SU-DHL-6 (cell line): ENCODE measurements around the gene HECW1.

Source experiments
- H2AFZ ChIP-seq: fragments of 200-600 bp; sonication (generic); 2 replicates; pipeline ENCODE4 v1.6.1; 2014; ENCODE audit warnings: low read depth, mild to moderate bottlenecking, moderate library complexity, mixed read lengths, antibody characterized with exemption, low read length; ENCODE audit not compliant: severe bottlenecking
- H3F3A ChIP-seq: fragments of 200-600 bp; shearing (Covaris generic); 2 replicates; pipeline ENCODE4 v1.6.0; 2016; ENCODE audit warnings: antibody characterized with exemption, mild to moderate bottlenecking; ENCODE audit not compliant: insufficient read depth
- H3K27ac ChIP-seq: fragments of 200-600 bp; sonication (generic); 2 replicates; pipeline ENCODE4 v1.5.1; 2016; ENCODE audit warnings: low read depth, mild to moderate bottlenecking, low read length, moderate library complexity, mixed read lengths
- H3K27me3 ChIP-seq: fragments of 200-600 bp; sonication (generic), shearing (Covaris generic); 2 replicates; pipeline ENCODE4 v1.6.0; 2014; ENCODE audit warnings: mild to moderate bottlenecking, low read length
- H3K36me3 ChIP-seq: fragments of 200-600 bp; sonication (generic); 2 replicates; pipeline ENCODE4 v1.6.1; 2014; ENCODE audit warnings: mild to moderate bottlenecking, low read length, mixed read lengths
- H3K4me2 ChIP-seq: fragments of 300-600, 200-600 bp; shearing (Covaris generic), sonication (generic); 2 replicates; pipeline ENCODE4 v1.6.0; 2014; ENCODE audit warnings: low read length, low read depth, mild to moderate bottlenecking; ENCODE audit not compliant: poor library complexity, severe bottlenecking
- H3K4me3 ChIP-seq: fragments of 200-600 bp; sonication (generic); 2 replicates; pipeline ENCODE4 v1.5.1; 2014; ENCODE audit warnings: antibody characterized with exemption, low read length, mild to moderate bottlenecking, mixed read lengths; ENCODE audit not compliant: insufficient read depth, poor library complexity, severe bottlenecking
- H3K79me2 ChIP-seq: fragments of 200-600 bp; sonication (generic); 2 replicates; pipeline ENCODE4 v1.6.1; 2014; ENCODE audit warnings: mild to moderate bottlenecking, low read length, moderate library complexity; ENCODE audit not compliant: insufficient read depth
- H3K9ac ChIP-seq: fragments of 200-600 bp; sonication (generic); 2 replicates; pipeline ENCODE4 v1.7.0; 2014; ENCODE audit warnings: mild to moderate bottlenecking, low read length
- H3K9me2 ChIP-seq: fragments of 200-600 bp; sonication (generic); replicated peaks from 2 replicates; pipeline ENCODE4 v1.6.1; 2014; ENCODE audit warnings: low read length; ENCODE audit not compliant: insufficient read depth
- H3K9me3 ChIP-seq: fragments of 200-600 bp; sonication (generic); 2 replicates; pipeline ENCODE4 v1.6.1; 2014; ENCODE audit warnings: low read length, mixed read lengths; ENCODE audit not compliant: insufficient read depth
- H4K20me1 ChIP-seq: fragments of 200-600 bp; sonication (generic); 2 replicates; pipeline ENCODE4 v1.6.1; 2014; ENCODE audit warnings: low read depth, mild to moderate bottlenecking, antibody characterized with exemption, low read length, moderate library complexity, mixed read lengths
- EZH2phosphoT487 ChIP-seq: fragments of 200-600 bp; sonication (generic), shearing (Covaris generic); conservative IDR thresholded peaks from 2 replicates; pipeline ENCODE4 v1.6.1; 2018; ENCODE audit warnings: mild to moderate bottlenecking, antibody characterized with exemption, low read length, moderate library complexity, mixed read lengths
- TF ChIP-seq, protein P1 (sequence below): fragments of 200-600 bp; sonication (generic); IDR thresholded peaks from one replicate; pipeline ENCODE4 v1.5.1; 2017; ENCODE audit warnings: antibody characterized with exemption, mild to moderate bottlenecking, low read length, moderate library complexity; ENCODE audit not compliant: insufficient read depth, poor library complexity, severe bottlenecking

HECW1 gene

DNA sequence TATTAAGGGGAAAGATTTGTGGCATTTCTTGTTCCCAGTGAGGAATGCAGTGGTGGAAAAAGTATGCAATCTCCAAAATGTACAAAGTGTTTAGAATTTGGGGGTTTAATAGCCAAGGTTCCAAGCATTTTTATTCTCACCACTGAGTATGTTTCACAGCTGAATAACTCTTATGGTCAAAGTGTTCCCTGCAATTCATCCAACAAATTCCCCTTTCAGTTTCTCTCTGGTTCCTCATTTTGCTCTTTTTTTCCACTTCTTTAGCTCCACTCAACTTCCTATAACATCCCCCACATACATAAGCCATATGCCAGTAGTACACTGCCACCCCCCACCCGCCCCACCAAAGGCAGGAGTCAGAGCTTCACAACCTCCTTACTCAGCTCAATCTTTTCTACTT lies 4.6 kb downstream of the HECW1 start:
- Histone ChIP-seq H3K9me2 (no peaks in the 10 kb centered on the region), H3F3A (no peaks in the 10 kb centered on the region), H3K36me3 (no peaks in the 10 kb centered on the region), H3K9ac (no peak overlapping the region), H3K4me2 (no peak overlapping the region), H3K4me3 (no peak overlapping the region), H3K9me3 (no peaks in the 10 kb centered on the region), H3K27ac (no peak overlapping the region), H4K20me1 (no peaks in the 10 kb centered on the region), H2AFZ (no peak overlapping the region), H3K79me2 (no peaks in the 10 kb centered on the region), H3K27me3 (0 out of 2 replicates have a peak, but pooled peaks cover 2% of the 10 kb centered on the region)
- TF ChIP-seq, protein P1, sequence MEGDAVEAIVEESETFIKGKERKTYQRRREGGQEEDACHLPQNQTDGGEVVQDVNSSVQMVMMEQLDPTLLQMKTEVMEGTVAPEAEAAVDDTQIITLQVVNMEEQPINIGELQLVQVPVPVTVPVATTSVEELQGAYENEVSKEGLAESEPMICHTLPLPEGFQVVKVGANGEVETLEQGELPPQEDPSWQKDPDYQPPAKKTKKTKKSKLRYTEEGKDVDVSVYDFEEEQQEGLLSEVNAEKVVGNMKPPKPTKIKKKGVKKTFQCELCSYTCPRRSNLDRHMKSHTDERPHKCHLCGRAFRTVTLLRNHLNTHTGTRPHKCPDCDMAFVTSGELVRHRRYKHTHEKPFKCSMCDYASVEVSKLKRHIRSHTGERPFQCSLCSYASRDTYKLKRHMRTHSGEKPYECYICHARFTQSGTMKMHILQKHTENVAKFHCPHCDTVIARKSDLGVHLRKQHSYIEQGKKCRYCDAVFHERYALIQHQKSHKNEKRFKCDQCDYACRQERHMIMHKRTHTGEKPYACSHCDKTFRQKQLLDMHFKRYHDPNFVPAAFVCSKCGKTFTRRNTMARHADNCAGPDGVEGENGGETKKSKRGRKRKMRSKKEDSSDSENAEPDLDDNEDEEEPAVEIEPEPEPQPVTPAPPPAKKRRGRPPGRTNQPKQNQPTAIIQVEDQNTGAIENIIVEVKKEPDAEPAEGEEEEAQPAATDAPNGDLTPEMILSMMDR: no peak
- no peak for TF ChIP-seq EZH2phosphoT487

DNA sequence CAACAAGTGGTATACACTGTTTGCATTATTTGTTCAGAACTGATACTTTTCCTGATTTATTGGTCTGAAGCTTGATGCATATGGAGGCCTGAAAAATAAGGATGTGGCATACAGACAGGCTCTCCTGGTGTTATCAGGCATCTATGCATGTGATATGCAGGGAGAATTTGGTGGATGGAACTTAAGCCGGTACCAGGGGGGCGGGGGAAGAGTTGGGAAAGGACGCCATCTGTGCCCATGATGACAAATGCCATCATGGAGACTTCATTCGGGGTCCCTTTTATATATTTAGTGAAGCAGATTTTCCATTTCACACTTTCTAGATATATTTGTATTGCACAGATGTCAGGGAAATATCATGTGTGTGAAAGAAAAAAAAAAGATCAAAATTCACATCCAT lies 5.4 kb downstream of the HECW1 start:
- no peaks in the 10 kb centered on the region for H3K79me2 ChIP-seq
- H3K4me3 ChIP-seq: no peak overlapping the region
- H3K27ac ChIP-seq: no peak overlapping the region
- H2AFZ ChIP-seq: no peak overlapping the region
- H4K20me1 ChIP-seq: no peaks in the 10 kb centered on the region
- H3K36me3 ChIP-seq: no peaks in the 10 kb centered on the region
- TF ChIP-seq, protein P1: no peak
- no peak for TF ChIP-seq EZH2phosphoT487
- H3K9ac ChIP-seq: no peak overlapping the region
- H3F3A ChIP-seq: no peaks in the 10 kb centered on the region
- 0 out of 2 replicates have a peak, but pooled peaks cover 2% of the 10 kb centered on the region for H3K27me3 ChIP-seq
- H3K4me2 ChIP-seq: no peak overlapping the region
- no peaks in the 10 kb centered on the region for H3K9me3 ChIP-seq
- H3K9me2 ChIP-seq: no peaks in the 10 kb centered on the region

DNA sequence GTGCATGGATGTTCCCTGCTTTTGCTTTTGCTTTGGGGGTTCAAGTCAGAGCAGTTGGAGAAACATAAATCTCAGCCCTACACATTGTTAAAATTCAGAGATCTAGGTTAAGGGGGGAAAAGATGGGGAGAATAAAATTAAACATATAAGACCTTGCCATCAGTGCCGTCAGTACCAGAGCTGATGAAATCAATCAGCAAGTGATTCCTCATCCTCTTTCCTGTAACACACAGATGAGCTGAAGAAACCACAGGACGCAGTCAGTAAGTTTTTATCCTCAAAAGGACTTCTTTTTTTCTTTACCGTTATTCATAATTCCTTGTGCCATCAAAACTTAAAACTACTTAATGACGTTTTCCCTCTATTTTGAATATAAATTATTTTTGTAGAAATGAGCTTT lies 5.9 kb downstream of the HECW1 start:
- Histone ChIP-seq H3F3A (no peaks in the 10 kb centered on the region), H3K27ac (no peak overlapping the region), H3K4me3 (no peak overlapping the region), H4K20me1 (no peaks in the 10 kb centered on the region), H3K4me2 (no peak overlapping the region), H2AFZ (no peak overlapping the region), H3K9me2 (no peaks in the 10 kb centered on the region), H3K36me3 (no peaks in the 10 kb centered on the region), H3K9ac (no peak overlapping the region), H3K27me3 (0 out of 2 replicates have a peak, but pooled peaks cover 2% of the 10 kb centered on the region), H3K79me2 (no peaks in the 10 kb centered on the region), H3K9me3 (no peaks in the 10 kb centered on the region)
- TF ChIP-seq, protein P1: no peak
- TF ChIP-seq EZH2phosphoT487: no peak
